Measurements from ENCODE around the gene APPL2.

DNA sequence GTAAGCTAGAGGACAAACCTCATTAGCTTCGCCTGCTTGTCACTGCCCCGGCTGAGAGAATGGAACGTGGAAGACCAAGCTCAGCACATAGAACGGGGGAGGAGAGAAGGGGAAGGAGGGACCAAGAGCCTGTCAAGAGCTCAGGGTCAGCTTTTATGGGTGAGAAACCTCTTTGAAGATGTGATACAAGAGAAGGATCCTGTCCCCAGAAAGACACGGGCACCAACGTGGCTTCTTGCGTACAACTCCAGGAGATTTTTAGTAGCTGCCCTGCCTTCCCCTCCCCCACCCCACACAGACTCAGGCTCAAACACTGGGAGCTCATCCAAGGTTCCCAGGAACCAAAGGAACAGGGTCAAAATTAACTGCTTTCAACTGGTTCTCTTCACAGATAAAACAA, 34.7 kb downstream of the APPL2 start:
- TF ChIP-seq, protein P1, sequence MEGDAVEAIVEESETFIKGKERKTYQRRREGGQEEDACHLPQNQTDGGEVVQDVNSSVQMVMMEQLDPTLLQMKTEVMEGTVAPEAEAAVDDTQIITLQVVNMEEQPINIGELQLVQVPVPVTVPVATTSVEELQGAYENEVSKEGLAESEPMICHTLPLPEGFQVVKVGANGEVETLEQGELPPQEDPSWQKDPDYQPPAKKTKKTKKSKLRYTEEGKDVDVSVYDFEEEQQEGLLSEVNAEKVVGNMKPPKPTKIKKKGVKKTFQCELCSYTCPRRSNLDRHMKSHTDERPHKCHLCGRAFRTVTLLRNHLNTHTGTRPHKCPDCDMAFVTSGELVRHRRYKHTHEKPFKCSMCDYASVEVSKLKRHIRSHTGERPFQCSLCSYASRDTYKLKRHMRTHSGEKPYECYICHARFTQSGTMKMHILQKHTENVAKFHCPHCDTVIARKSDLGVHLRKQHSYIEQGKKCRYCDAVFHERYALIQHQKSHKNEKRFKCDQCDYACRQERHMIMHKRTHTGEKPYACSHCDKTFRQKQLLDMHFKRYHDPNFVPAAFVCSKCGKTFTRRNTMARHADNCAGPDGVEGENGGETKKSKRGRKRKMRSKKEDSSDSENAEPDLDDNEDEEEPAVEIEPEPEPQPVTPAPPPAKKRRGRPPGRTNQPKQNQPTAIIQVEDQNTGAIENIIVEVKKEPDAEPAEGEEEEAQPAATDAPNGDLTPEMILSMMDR (IDR thresholded peaks at IDR 0.05; ENCODE audit: low read depth, low read length, poor library complexity, severe bottlenecking), result no peak
- TF ChIP-seq EZH2phosphoT487 (IDR thresholded peaks at IDR 0.05; ENCODE audit: borderline replicate concordance, low read length), result no peak

Measured in DOHH2 (cell line).